ENCODE measurements around the gene CFAP43.
A peak's percentile ranks its signal among the peaks of the same experiment; 100 is the strongest.
"Not testable (repeated sequence)": the region's sequence is repeated elsewhere in the genome, so short reads cannot be mapped to it uniquely, and the experiment has no call there.

CFAP43 gene

DNA sequence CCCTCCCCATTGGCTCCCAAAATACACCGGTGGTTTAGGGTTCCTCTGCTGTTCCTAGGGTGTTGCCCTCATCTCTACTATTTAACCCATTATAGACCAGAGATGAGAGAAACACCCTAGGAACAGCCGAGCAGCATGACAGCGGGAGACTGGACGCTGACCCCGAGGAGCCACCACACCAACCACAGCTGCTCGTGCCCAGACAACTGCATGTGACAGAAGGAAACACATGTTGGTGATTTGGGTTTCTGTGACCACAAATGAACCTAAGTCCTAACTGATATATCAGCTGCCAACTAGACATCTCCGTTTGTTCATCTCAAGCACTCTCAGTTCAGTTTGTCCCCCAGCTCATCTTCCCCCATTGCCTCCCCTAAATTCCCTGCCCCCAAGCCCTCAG lies 13.4 kb downstream of the CFAP43 start:
- DNase-seq = no peak

- DNase-seq = no peak
Observed at GRCh38 chr10:104216631-104217030, 15.5 kb downstream of the CFAP43 start.

GRCh38 chr10:104209575-104210198 lies 22.5 kb downstream of the CFAP43 start:
- DNase-seq = peak; percentile 26 to 33

- DNase-seq = no peak
Observed at GRCh38 chr10:104208730-104209129, 23.4 kb downstream of the CFAP43 start.

DNA sequence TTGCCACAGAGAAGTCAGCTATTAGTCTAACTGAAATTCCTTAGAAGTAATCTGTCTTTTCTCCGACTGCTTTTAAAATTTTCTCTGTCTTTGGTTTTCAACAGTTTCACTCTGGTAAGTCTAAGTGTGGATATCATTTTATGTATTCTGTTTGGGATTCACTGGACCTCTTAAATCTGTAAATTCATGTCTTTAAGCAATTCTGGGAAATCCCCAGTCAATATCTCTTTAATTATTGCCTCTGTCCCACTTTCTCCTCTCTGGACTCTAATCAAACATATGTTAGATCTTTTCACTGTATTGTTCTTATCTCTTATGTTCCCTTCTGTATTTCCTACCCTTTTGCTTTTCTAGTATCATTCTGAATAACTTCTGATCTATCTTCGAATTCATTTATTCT lies 29.9 kb downstream of the CFAP43 start:
- DNase-seq = no peak

- no peak for DNase-seq
Observed at GRCh38 chr10:104201636-104202035, 30.5 kb downstream of the CFAP43 start.

GRCh38 chr10:104199567-104199966 lies 32.6 kb downstream of the CFAP43 start:
- no peak for DNase-seq

- DNase-seq = no peak
Observed at GRCh38 chr10:104197364-104197763, 34.8 kb downstream of the CFAP43 start.

DNA sequence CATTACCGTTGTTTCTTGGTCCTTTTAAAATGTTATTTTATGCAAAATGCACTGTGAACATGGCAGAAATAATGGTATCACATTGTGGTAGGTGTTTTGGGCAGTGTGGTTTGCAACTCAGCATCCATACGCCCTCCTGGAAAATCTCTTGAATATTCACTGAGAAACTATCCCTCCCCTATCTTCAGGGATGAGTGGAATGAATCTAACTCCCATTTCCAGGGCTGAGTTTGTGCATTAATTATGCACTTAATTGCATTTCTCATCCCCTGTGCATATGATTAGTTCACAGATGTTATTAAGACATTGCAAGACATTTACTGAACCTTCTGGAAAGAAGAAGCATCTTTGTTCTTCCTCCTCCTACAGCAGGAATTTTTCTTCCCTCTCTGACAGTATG lies 36.5 kb downstream of the CFAP43 start:
- no peak for DNase-seq

- DNase-seq = no peak
Observed at GRCh38 chr10:104193787-104194186, 38.4 kb downstream of the CFAP43 start.

DNA sequence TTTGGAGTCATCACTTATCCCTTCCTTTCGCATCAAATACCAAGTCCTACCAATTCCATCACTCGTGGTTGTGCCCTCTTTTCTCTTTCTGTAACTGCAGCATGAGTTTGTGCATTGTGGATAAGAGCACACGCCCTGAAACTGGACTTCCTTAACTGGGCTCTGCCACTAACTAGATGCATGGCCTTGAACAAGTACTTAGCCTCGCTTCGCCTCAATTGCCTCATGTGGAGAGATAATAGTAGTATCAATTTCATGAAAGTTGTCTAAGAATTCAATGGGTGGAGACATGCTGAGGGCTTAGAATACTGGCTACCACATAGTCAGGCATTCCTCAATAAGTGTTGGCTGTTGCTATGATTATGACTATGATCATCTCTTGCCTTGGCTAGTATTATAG lies 41.5 kb downstream of the CFAP43 start:
- no peak for DNase-seq

- no peak for DNase-seq
Observed at GRCh38 chr10:104183682-104184081, 48.5 kb downstream of the CFAP43 start.

GRCh38 chr10:104174136-104174535 lies 58.0 kb downstream of the CFAP43 start:
- DNase-seq = not testable (repeated sequence)

DNA sequence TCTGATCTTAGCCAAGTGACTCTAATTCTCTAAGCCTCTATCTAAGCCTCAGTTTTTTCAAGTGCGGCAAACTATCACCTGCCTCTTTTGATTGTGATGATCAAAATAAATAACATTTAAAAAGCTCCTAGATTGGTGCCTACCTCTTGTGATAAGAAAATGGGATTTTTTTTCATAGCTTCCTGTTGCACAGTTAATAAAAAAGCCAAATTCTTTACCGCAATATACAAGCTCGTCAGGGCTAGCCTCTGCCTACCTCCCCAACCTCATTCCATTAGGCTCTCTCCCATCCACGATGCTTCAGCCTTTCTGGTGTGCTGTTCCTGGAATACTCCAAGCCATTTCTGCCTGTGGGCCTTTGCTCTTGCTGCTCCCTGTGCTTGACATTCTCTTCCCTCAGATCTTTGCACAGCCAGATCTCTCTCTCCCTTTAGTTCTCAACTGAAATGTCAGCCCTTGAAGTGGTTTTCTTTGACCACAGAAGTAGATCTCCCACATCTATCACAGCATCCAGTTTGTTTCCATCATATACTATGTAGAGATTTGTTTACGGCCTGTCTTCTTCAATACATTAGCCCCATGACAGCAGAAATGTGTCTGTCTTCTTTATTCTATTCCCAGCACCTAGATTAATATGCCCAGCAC lies 61.4 kb downstream of the CFAP43 start:
- DNase-seq = no peak

DNA sequence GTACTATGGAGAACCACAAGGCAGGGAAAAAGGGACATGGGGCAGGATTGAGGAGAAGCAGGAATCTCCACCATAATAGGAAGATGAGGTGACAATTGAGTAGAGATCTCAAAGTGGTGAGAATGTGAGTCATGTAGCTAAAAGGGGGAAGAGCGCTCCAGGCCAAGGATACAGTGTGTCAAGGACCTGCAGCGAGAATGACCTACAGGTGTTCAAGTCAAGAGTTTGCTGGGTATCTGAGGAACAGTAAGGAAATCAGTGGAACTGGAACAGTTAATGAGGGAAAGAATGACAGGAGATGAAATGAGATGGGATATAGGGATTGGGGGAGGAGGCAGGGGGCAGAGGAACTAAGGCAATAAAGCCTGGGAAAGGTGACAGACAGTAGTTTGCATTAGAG lies 76.6 kb downstream of the CFAP43 start:
- DNase-seq = no peak

DNA sequence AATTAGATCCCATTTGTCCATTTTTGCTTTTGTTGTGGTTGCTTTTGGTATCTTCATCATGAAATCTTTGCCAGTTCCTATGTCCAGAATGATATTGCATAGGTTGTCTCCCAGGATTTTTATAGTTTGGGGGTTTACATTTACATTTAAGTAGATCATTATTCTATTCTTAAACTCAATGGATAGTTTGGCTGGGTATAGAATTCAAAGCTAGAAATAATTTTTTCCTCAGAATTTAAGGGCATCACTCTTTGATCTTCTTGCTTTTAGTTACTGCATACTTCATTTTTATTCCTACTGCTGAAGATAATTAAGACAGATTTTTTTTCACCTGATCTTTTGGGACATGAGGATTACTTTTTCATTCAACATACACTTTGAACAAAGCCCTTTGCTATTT lies 80.4 kb downstream of the CFAP43 start:
- no peak for DNase-seq

- DNase-seq = no peak
Observed at GRCh38 chr10:104150139-104150538, 82.0 kb downstream of the CFAP43 start.

GRCh38 chr10:104146882-104147281 lies 85.3 kb downstream of the CFAP43 start:
- no peak for DNase-seq

DNA sequence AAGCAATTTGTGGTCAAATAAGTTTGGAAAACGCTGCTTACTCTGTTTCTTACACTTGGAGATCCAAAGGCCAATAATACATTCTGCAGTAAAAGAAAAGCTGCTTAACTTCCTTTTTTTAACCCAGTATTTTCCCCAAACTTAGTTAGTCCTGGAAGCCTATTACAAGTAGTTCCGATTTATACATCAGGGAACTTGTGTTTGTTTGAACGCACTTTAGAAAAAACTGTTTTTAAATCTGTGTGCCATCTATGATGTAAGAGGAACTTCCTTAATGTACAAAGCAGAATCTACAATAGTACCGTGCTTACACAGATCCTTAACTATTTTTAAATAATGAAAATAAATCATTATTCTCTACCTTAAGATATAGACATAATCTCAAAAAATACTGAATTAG lies 87.2 kb downstream of the CFAP43 start:
- no peak for DNase-seq

DNA sequence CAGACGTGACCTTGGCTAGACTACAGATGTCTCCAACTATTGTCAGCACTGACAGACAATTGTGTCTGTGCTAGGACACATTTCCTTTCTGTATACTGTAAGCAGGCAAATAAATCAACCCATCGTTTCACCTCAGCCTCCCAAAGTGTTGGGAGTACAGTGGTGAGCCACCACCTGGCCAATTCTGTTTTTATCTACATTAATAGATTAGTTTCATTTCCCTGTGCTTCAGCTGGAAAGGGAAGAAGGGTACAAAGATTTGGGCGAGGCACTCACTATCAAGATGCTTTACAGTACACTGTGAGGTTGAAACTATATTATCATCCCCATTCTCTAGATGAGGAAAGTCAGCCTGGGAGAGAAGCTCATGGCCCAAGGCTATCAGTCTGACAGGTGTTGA lies 88.3 kb downstream of the CFAP43 start:
- no peak for DNase-seq

DNA sequence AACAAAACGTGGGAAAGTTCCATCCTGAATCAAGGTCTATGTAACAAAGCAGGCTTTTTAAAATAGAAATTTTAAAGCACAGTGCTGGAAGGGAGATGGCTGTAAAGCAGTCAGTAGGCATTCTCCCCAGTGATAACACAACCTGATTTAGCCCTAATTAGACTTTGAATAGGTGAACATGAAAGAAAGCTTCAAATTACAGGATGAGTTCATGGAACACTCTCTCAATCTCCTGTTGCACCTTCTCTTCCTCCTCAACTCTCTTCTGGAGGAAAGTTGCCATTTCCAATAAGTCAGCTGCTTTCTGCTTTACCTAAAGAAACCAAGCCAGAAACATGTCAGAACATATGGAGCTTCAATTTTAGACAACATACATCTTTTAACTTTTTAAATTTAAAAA lies 90.1 kb downstream of the CFAP43 start:
- DNase-seq = no peak

DNA sequence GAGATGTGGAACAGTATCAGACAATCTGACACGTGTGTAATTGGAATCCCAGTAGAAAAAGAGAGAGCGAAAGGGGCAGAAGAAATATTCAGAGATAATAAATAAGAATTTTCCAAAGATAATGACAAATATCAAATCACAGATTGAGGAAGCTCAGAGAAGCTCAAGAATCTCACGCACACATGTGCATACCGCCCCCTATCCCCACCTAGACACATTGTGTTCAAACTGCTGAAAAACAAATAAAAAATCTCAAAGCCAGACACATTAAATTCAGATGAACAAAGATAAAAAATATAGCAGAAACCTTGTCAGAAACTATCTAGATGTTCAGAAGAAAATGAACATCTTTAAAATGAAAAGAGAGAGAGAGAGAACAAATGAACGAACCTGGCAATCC lies 92.9 kb downstream of the CFAP43 start:
- DNase-seq = no peak

GRCh38 chr10:104138131-104138530 lies 94.0 kb downstream of the CFAP43 start:
- DNase-seq = no peak

- DNase-seq = no peak
Observed at GRCh38 chr10:104130041-104130440, 102.1 kb downstream of the CFAP43 start.

- DNase-seq = no peak
Observed at GRCh38 chr10:104128214-104128613, 104.0 kb downstream of the CFAP43 start.
